Measurements from ENCODE around the gene CTNNA3.
"Not testable (repeated sequence)": the region's sequence is repeated elsewhere in the genome, so short reads cannot be mapped to it uniquely, and the experiment has no call there.

Gene CTNNA3

GRCh38 chr10:67492317-67493019, 203.5 kb downstream of the CTNNA3 start:
- no peak for DNase-seq

GRCh38 chr10:67487906-67488619, 207.9 kb downstream of the CTNNA3 start:
- DNase-seq = no peak

GRCh38 chr10:67487199-67487598, 208.8 kb downstream of the CTNNA3 start:
- DNase-seq = no peak

- DNase-seq = no peak
Observed at GRCh38 chr10:67477868-67478267, 218.1 kb downstream of the CTNNA3 start.

GRCh38 chr10:67476201-67476600, 219.8 kb downstream of the CTNNA3 start:
- no peak for DNase-seq

GRCh38 chr10:67473850-67474633, 222.0 kb downstream of the CTNNA3 start:
- DNase-seq = no peak

GRCh38 chr10:67471022-67471421, 225.0 kb downstream of the CTNNA3 start:
- DNase-seq = no peak

- no peak for DNase-seq
Observed at GRCh38 chr10:67464278-67464677, 231.7 kb downstream of the CTNNA3 start.

- DNase-seq = no peak
Observed at GRCh38 chr10:67452892-67453291, 243.1 kb downstream of the CTNNA3 start.

- no peak for DNase-seq
Observed at GRCh38 chr10:67438605-67439304, 257.2 kb downstream of the CTNNA3 start.

GRCh38 chr10:67433276-67433675, 262.7 kb downstream of the CTNNA3 start:
- DNase-seq = no peak

- DNase-seq = no peak
Observed at GRCh38 chr10:67402620-67403019, 293.4 kb downstream of the CTNNA3 start.

- no peak for DNase-seq
Observed at GRCh38 chr10:67401711-67402110, 294.3 kb downstream of the CTNNA3 start.

GRCh38 chr10:67386841-67387533, 309.0 kb downstream of the CTNNA3 start:
- not testable (repeated sequence) for DNase-seq

- no peak for DNase-seq
Observed at GRCh38 chr10:67386260-67386659, 309.7 kb downstream of the CTNNA3 start.

GRCh38 chr10:67385566-67385965, 310.4 kb downstream of the CTNNA3 start:
- no peak for DNase-seq

GRCh38 chr10:67385089-67385488, 310.9 kb downstream of the CTNNA3 start:
- DNase-seq = no peak

GRCh38 chr10:67331121-67331910, 364.7 kb downstream of the CTNNA3 start:
- DNase-seq = no peak

- DNase-seq = no peak
Observed at GRCh38 chr10:67327626-67328535, 368.1 kb downstream of the CTNNA3 start.

- no peak for DNase-seq
Observed at GRCh38 chr10:67319976-67320375, 376.0 kb downstream of the CTNNA3 start.
